ENCODE measurements around the gene MGAT5.
"Not testable (repeated sequence)": the region's sequence is repeated elsewhere in the genome, so short reads cannot be mapped to it uniquely, and the experiment has no call there.

MGAT5 gene

GRCh38 chr2:134468776-134469175 lies 214.9 kb downstream of the MGAT5 start:
- no peak for DNase-seq (ENCODE audit: low spot score)

- DNase-seq (ENCODE audit: low spot score) = no peak
Measured at GRCh38 chr2:134469516-134470115, 215.7 kb downstream of the MGAT5 start.

- DNase-seq (ENCODE audit: low spot score) = no peak
Measured at GRCh38 chr2:134470561-134471168, 216.8 kb downstream of the MGAT5 start.

- not testable (repeated sequence) for DNase-seq (ENCODE audit: low spot score)
Measured at GRCh38 chr2:134476982-134477381, 223.1 kb downstream of the MGAT5 start.

GRCh38 chr2:134479696-134480330 lies 225.9 kb downstream of the MGAT5 start:
- no peak for DNase-seq (ENCODE audit: low spot score)

GRCh38 chr2:134482131-134482723 lies 228.4 kb downstream of the MGAT5 start:
- no peak for DNase-seq (ENCODE audit: low spot score)

GRCh38 chr2:134482766-134483340 lies 229.0 kb downstream of the MGAT5 start:
- DNase-seq (ENCODE audit: low spot score) = no peak

- DNase-seq (ENCODE audit: low spot score) = no peak
Measured at GRCh38 chr2:134489732-134490384, 236.0 kb downstream of the MGAT5 start.

- no peak for DNase-seq (ENCODE audit: low spot score)
Measured at GRCh38 chr2:134490559-134490958, 236.7 kb downstream of the MGAT5 start.

GRCh38 chr2:134491022-134491421 lies 237.2 kb downstream of the MGAT5 start:
- DNase-seq (ENCODE audit: low spot score) = no peak

GRCh38 chr2:134491771-134492441 lies 238.0 kb downstream of the MGAT5 start:
- no peak for DNase-seq (ENCODE audit: low spot score)

- DNase-seq (ENCODE audit: low spot score) = no peak
Measured at GRCh38 chr2:134493797-134494196, 239.9 kb downstream of the MGAT5 start.

GRCh38 chr2:134498654-134499053 lies 244.8 kb downstream of the MGAT5 start:
- DNase-seq (ENCODE audit: low spot score) = no peak

- DNase-seq (ENCODE audit: low spot score) = no peak
Measured at GRCh38 chr2:134499307-134499926, 245.5 kb downstream of the MGAT5 start.

- no peak for DNase-seq (ENCODE audit: low spot score)
Measured at GRCh38 chr2:134500211-134500935, 246.5 kb downstream of the MGAT5 start.

- no peak for DNase-seq (ENCODE audit: low spot score)
Measured at GRCh38 chr2:134501476-134502091, 247.7 kb downstream of the MGAT5 start.

GRCh38 chr2:134502104-134502503 lies 248.2 kb downstream of the MGAT5 start:
- no peak for DNase-seq (ENCODE audit: low spot score)

Data from hematopoietic multipotent progenitor cell treated with erythropoietin and hydrocortisone succinate and interleukin-3 and kit ligand, for 15 days (in vitro differentiated cells).